HG02981 (cell line): ENCODE measurements around the gene KIZ.
"Not testable (repeated sequence)": the region's sequence is repeated elsewhere in the genome, so short reads cannot be mapped to it uniquely, and the experiment has no call there.

Experiments
- ATAC-seq: cut with Tn5 transposase; IDR thresholded peaks from one replicate; pipeline ENCODE4 v1.9.1; 2021; ENCODE audit warnings: mild to moderate bottlenecking, moderate library complexity; ENCODE audit not compliant: unreplicated experiment

Gene KIZ

DNA sequence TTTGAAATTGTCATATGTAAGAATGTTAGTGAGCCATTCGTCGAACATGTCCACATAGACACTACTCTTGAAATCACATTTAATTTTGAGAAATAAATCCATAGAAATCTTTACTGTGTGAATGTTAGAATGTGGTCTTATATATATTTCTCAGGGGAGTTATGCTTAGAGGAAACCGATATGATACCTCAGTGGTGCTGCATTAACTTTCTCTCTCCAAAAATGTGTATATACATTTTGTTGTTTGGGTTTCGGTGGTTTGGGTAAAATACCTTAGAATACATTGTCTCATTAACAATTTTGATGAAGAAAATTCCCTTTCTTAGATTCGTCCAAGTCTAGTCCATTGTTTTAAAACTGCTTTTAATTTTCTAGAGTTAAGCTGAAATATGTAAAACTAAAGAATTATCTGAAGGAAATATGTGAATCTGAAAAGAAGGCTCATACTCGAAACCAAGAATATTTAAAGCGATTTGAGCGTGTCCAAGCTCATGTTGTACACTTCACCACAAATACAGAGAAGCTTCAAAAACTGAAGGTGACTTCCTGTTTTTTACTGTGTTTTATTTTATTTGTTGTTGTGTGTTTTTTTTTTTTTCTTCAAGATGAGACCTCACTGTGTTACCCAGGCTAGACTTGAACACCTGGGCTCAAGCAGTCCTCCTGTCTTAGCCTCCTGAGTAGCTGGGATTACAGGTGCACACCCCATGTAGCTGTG, 10.3 kb downstream of the KIZ start:
- no peak for ATAC-seq

DNA sequence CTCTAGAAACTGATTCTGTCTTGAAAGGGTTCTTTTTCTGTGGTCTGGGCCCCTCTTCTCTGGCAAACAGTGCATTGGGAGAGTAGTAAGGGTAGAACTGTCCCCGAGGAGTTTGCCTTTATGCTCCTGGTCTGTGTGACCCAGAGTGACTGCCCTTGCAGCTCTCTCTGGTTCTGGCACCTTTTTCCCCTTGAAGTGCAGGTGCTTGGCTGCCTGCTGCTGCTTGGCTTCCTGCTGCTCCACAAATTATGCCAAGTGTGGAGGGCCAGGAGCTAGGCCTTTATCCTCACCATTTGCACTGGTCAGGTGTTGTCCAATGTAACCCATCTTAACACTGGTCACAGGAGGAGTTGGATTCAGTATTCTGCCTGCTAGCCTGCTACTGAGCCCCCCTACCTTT, 11.2 kb downstream of the KIZ start:
- no peak for ATAC-seq

DNA sequence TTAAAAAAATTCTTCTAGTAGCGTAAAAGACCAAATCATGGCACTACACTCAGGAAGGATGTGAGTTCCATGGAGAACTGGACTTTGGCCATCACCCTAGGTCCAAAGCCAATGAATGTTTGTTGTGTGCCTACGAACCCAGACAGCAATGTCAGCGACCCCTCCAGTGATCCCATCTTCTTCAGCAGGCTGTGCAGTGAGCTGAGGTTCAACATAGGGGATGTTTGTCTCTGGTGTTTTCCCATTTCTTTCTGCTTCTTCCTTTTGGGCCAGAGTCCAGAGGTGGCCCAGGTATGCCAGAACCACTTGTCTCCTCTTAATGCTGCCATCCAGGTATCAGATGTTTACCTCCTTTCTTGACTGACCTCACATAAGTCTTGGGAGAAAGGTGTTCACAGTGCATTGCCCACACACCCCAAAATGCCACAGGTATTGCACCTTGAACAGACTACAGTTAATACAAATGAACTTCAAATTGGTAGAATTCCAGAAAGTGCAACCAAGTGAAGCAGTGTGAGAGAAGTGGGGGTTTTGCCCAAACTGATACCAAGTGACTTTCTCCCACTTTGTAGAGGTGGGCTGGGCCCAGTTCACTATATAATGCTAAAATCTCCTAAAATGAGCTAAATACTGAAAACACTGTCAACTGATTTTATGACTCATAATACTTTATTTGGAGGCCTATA, 14.1 kb downstream of the KIZ start:
- ATAC-seq: no peak

DNA sequence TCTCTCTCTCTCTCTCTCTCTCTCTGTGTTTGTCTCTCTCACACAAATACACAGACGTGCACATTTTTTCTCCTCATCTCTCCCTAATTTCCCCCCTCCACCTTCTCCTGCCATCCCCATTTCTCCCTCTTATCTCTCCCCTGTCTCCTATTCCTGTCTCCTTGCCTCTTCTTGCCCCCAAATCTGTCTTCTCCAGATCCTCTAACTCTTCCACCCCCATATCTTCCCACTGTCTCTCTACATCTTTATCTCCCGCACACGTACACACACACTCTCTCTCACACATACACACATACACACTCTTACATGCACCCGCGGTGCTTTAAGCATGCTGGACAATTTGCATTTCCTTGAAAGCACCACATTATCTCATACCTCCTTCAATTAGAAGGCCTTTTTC, 15.9 kb downstream of the KIZ start:
- ATAC-seq: no peak

DNA sequence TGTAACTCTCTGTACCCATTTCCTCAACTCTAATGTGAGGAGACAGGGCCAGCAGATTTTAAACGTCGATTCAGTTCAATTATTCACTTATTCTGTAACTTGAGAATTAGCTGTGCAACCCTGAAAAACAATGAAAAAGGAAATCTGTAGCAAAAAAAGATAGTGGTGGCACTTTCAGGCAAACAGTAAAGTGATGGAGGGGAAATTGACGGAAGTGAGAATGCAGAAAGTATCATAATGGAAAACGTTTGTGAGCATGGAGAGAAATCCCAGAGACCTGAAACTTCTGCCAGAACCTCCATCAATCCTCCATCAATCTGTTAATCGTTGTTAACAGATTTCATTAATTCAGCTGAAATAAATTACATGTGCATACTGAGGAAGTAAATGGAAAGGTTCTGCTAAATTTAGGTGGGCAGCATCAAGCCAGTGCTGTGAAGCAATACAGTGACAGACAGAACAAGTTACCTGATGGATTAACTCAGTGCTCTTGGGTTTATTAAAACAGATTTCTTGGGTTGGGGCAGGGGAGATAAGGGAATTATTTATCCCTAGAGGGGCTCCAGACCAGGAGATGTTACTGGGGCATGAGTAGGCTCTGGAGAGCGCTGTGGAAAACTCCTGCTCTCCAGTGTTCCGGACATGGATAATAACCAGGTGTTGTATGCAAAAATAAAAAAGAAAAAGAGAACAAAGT, 17.5 kb downstream of the KIZ start:
- no peak for ATAC-seq

DNA sequence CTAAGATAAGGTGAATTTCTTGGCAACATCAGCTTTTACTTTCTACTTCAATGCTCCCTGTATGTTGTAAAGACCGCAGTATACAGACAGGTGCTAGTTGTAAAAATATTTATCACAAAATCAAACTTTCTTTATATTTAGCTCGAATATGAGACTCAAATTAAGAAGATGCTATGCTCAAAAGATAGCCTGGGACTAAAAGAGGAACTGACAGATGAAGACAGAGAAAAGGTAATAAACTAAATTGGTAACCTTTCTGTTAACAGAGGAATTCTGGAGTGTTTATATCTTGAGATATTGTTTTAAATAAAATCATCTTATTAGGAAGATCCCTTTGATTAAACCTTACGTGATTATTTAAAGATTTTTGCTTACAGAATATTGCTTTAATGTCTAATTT, 19.5 kb downstream of the KIZ start:
- no peak for ATAC-seq

DNA sequence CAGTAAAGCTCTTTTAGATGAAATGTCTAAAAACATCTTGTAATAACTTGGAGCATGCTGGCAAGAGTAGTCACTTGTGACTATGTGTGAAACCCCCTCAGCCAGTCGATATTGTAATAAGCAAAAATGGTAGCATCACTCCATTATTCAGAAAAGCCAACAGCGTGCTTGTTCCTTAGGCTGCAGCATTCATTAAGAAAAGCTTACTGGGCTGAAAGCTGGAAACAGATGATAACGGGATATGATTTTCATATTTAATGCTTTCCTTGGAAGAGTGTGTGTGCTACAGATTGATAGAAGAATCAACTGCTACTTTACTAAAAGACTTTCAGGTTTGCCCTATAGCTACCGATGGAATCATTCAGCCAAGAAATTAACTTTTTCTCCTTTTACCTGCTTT, 20.3 kb downstream of the KIZ start:
- ATAC-seq: no peak

DNA sequence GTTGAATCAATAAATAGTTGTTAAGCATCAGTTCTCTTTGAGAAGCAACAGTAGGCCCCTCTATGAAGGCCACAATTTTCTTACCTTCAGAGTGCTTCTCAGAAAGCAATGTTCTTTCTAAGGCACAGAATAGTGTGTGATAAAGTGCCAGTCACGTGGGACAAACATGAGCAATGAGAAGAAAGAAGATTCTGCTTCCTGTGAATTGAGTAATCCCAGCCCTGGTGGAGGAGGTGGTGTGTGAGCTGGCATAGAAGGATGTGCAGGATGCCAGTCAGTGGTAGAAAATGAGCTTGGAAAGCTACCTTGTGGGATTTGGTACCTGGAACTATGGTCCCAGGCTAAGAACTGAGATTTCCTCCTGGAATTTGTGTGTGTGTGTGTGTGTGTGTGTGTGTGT, 21.7 kb downstream of the KIZ start:
- no peak for ATAC-seq

DNA sequence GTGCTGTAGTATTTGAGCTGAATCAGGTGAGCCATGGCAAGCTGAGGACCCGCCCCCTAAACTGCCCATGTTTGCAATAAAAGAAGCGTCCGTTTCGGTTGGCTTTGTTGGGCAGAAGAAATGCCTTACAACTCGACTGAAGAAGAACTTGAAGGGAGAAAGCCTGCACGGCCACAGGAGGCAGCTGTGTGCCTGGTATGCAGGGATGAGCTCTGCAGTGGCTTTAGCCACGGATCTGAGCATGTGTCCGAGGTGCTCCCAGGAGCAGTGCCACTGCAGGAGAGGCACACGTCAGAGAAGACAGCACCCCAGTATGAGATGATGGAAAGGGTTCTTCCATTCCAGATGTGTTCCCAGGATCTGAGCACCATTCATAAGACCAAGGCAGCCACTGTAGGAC, 23.5 kb downstream of the KIZ start:
- no peak for ATAC-seq

DNA sequence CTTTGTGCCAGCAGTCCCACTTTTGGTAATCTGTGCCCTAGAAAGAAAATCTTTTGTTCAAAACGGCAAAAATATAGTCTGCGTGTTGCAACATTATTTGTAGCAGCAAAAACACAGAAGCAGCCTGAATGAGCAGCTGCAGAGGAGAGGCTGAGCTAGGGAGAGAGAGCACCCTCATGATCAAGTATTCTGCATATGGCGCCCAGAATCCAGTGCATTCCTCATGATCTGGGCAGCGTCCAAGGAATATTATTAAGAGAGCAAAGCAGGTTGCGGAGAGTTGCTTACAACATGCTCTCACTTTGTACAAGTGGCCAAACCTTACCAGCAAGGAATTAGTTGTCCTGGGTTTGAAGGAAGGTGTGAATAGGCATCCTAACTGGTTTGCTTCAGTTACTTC, 25.9 kb downstream of the KIZ start:
- ATAC-seq: no peak

DNA sequence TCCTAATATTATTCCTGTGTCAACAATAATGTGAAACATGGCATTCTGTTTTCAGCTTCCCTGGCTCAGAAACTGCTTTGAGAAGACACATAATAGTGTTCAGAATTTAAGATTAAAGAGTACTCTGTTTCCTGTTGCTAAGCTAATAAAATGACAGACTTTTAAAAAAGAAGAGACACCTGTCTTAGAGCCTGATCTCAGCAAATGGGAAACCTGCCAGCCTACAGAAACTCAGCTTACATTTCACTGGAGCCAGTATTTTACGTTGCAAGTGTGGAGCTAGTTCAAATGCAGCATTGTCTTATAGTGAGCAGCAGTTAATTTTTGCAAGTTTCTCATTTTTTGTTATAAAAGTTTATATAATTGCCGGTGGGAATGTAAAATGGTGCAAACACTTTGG, 28.8 kb downstream of the KIZ start:
- no peak for ATAC-seq

DNA sequence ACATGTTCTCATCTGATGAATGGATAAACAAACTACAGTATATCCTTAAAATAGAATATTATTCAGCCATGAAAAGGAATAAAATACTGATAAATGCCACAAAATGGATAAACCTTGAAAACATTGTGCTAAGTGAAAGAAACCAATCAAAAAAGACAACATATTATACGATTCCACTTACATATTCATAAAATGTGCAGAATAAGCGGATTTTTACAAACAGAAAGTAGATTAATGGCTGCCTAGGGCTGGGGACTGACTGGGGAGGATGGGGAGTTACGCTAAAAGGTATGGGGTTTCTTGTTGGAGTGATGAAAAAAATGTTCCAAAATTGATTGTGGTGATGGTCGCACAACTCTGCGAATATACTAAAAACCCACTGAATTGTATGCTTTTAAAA, 29.4 kb downstream of the KIZ start:
- no peak for ATAC-seq

DNA sequence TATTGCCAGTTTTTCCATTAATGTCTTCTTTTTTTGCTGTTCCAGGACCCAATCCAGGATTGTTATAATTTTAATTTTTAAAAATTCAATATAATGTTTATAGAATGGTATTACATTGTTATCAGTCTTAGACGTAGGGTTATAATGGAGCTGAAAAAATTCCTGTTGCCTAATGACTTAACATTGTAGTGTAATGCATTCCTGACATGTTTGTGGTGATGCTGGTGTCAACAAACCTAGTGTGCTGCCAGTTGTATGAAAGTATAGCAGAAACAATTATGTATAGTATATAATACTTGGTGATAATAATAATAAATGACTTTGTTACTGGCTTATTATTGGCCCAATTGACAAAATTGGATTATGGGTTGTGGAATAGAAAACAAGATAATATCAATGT, 30.4 kb downstream of the KIZ start:
- no peak for ATAC-seq

DNA sequence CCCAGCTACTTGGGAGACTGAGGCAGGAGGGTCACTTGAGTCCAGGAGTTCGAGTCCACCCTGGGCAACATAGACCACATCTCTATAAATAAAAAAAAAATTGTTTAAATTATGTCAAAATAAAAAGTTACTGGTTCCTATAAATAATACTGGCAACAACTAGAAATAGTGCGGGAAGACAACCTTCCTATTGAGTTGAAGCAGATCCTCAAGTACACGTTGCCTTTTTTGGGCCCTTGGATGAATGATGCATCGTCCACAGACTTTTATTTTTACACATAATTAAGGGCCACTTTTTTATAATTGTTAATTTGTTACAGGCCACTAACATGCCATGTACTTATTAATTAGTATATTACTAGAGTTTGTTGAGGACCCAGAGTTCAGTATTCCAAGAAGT, 31.1 kb downstream of the KIZ start:
- no peak for ATAC-seq

DNA sequence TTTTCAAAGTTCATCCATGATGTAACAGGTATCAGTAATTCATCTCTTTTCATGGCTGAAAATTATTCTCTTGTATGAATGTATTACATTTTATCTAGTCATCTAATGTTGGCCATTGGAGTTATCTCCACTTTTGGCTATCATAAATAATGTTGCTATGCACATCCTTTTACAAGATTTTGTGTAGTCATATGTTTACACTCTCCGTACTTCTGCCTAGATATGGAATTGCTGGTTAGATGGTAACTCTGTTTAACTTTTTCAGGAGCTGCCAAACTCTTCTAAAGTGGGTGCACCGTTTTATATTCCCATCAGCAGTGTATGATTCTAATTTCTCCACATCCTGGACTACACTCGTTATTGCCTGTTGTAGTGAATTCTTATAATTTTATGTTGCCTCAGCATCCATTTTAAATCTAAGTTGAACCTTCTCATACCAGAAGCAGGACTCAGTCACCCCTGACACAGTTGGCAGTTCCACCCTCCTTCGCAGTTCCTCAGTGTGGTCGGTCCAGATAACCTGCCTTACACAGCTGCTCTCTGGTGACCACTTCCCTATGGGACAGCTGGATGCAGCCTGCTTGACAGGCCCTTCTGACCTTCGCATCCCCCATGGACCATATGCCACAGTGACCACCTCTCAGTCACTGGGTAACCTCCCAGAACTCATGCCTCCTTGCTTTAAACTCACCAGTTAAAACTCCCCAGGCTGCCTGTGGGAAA, 33.9 kb downstream of the KIZ start:
- ATAC-seq: no peak

DNA sequence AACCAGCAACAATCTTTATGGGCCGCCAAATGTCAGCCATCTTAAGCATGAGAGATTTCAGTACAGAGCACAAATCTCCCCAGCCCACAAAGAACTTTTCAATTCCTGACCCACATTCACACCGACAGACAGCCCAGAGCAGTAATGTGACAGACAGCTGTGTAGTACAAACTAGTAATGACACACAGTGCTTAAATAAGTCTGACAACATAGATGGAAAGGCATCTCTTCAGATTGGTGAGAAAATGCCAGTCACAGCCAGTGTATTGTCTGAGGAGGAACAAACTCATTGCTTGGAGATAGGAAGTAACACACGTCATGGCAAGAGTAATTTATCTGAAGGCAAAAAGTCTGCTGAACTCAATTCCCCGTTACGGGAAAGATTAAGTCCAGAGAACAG, 36.0 kb downstream of the KIZ start:
- ATAC-seq: no peak

DNA sequence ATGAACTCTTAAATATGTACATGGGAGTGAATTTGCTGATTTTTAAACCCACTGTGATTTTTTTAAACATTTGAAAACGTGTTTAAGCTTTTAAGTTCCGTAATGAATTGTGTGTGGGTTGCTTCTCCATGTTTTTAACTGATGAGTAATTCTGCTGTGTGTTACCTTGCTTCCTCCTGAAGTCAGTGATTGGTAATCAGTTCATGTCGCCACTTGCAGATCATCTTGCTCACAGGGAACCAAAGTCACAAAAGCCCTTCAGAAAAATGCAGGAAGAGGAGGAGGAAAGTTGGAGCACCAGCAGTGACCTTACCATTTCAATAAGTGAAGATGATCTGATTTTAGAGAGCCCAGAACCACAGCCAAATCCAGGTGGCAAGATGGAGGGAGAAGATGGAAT, 36.7 kb downstream of the KIZ start:
- ATAC-seq: no peak

DNA sequence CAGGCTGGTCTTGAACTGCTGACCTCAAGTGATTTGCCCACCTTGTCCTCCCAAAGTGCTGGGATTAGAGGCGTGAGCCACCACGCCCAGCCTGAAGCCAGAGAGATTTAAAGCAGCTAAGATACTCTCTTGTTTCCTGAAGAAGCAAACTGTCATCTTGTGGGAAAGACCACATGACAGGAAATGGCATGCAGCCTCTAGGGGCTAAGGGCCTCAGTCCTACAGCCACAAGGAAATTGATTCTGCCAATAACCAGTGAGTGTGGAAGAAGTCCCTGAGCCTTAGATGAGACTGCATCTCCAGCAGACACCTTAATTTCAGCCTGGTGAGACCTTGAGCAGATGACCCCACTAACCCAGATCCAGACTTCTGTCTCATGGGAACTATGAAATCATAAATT, 40.9 kb downstream of the KIZ start:
- peak; percentile 69 for ATAC-seq

DNA sequence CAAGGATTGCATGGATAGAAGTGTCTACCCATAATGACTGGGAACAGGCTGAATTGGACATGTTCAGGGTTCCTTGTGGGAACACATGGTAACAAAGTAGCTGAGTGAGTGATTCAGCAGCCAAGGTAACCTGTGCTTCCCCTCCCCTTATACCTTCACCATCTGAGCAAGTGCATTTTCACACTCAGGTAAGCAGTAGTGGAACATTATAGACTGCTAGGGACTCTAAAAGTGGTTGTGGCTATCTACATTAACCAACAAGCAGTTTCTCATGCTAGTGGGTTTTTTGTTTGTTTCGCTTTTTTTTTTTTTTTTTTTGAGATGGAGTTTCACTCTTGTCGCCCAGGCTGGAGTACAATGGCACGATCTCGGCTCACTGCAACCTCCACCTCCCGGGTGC, 41.4 kb downstream of the KIZ start:
- peak; percentile 67 for ATAC-seq

DNA sequence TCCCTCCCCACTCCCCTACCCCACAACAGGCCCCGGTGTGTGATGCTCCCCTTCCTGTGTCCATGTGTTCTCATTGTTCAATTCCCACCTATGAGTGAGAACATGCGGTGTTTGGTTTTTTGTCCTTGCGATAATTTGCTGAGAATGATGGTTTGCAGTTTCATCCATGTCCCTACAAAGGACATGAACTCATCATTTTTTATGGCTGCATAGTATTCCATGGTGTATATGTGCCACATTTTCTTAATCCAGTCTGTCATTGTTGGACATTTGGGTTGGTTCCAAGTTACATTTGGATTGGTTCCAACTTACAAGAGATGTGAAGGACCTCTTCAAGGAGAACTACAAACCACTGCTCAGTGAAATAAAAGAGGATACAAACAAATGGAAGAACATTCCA, 42.2 kb downstream of the KIZ start:
- ATAC-seq: not testable (repeated sequence)

DNA sequence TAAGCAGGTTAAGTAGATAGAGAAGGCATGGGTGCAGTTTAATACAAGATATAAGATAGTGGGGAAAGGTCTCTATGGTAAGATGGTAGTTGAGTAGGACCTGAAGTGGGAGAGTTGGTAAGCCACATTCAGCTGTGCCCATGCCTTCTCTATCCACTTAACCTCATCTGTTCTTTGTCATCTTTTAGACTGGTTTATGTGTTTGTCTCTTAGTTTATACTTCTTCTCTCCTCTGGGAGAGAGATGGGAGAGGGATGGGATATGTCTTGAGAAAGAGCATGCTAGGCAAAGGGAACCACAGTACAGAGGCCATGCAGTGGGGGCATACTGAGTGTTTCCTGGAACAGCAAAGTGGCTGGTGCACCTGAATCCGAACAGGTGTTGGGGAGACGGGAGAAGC, 46.7 kb downstream of the KIZ start:
- no peak for ATAC-seq

DNA sequence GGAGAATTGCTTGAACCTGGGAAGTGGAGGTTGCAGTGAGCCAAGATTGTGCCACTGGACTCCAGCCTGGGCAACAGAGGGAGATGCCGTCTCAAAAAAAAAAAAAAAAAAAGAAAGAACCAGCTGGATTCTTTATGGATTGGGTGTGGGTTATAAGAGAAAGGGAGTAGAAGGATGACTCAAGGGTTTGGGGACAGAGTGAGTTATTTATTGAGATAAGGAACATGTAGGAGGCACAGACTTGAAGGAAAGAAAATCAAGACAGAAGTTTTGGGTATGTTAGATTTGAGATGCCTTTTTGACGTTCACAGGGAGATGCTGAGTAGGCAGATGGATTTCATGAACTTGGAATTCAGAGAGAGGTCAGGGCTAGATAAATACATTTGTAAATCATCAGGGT, 47.6 kb downstream of the KIZ start:
- no peak for ATAC-seq
